HCEC 1CT (cell line): ENCODE measurements around the gene CEACAM16.

Experiments
- DNase-seq: peaks from one replicate; pipeline ENCODE4 v3.0.0-alpha.2; 2017

The CEACAM16 gene

GRCh38 chr19:44728178-44728577, 29.2 kb downstream of the CEACAM16 start:
- no peak for DNase-seq

GRCh38 chr19:44729516-44730033, 30.6 kb downstream of the CEACAM16 start:
- DNase-seq, result no peak

DNA sequence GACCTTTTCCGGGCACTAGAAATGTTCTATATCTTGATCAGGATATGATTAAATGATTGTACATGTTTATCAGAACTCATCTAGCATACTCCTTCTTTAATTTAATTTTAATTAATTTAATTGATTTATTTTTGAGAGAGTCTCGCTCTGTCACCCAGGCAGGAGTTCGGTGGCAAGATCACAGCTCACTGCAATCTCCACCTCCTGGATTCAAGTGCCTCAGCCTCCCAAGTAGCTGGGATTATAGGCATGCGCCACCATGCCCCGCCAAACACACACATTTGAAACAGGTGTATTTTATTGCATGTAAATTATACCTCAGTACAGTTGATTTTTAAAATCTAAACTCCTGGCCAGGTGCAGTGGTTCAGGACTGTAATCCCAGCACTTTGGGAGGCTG, 32.1 kb downstream of the CEACAM16 start:
- DNase-seq, result no peak

DNA sequence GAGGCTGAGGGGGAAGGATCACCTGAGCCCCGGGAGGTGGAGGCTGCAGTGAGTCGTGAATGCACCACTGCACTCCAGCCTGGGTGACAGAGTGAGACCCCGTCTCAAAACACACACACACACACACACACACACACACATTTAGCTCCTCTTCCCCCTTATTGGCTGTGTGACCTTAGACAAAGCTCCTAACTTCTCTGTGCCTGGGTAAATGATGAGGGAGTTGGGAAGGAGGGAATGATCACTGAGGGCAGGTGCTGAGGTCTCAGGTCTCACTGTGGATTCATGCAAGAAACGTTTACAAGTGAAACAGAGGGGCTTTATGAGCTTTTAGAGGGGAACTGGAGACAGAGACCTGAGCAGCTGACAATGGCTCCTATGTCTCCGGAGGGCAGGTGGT, 32.7 kb downstream of the CEACAM16 start:
- no peak for DNase-seq

GRCh38 chr19:44732235-44733014, 33.5 kb downstream of the CEACAM16 start:
- no peak for DNase-seq

DNA sequence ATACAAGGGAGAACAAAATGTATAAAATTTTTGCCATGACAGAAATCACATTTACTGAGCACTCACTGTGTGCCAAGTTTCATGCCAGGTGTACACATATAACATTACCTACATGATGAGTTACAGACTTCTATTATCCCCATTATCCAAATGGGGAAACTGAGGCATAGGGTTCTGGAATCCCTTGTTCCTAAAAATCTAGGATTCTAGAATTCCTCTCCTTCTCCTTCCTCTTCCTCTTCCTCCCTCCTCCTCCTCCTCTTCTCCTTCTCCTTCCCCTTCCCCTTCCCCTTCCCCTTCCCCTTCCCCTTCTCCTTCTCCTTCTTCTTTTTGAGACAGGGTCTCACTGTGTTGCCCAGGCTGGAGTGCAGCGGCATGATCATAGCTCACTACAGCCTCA, 35.4 kb downstream of the CEACAM16 start:
- DNase-seq, result no peak

DNA sequence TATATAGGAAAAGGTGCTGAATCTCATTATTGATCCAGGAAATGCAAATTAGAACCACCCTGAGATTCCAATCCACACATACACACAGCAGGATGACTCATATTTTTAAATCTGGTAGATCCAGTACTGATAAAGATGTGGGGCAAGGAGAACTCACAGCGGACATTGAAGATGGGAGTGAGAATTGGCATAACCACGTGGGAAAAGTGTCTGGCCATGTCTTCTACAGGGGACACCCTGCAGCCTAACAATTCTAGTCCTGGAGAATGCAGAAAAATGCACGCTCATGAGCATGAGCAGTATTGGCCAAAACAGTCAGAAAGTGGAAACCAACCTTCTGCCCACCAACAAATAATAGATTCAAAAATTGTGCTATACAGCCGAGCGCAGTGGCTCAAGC, 36.1 kb downstream of the CEACAM16 start:
- DNase-seq, result no peak

DNA sequence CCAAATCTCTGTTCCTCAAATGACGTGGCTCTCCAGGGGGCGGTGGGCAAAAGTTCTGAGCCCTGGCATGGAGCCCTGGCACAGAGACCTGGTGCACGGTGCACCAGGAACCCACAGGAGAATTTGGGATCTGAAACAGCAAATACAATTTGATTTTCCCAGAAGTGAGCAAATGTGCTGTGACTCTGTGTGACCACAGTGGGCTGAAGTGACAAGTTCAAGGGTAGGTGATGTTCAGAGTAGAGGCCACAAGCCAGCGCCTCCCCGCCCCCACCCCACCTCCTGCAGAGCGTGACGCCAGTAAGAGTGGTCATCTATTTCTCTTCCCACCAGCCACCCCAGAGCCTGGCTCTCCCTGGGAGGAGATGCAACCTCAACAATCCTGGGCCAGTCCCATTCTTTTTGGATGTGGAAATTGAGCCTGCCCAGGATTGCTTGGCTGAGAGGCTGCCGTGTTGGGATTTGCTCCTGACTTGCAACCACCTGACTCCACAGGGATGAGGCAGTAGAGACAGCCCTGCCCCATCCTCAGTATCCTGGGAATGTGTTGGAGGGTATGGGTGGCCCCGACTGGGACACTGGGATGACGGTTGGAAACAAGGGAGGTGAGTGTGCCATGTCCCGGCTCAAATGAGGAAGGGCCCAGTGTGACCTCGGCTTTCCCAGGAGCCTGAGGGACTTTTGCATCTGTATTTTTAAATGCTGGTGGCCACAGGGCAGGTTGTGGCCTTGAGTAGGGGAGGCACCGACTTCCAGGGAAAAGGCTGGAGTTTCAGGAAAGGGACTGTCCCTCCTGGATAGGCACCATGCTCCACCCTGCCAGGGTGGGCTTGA, 38.5 kb downstream of the CEACAM16 start:
- no peak for DNase-seq

DNA sequence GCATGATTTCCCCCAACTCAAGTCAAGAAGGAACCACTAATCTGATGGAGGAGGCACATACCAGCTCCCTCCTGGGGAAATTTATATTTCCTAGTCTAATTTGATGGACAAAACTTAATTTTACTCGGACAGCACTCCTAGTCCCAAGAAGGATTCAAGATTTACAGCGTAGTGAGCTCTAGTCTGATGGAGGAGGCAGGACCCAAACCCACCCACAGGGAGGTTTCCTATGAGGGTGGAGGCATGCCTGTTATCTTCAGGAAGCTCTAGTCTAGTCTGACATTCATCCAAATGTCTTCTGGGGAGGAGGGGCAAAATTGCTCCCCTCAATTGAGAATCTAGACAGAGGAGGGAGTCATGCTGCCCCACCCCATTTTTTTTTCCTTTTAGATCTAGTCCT, 39.2 kb downstream of the CEACAM16 start:
- no peak for DNase-seq

DNA sequence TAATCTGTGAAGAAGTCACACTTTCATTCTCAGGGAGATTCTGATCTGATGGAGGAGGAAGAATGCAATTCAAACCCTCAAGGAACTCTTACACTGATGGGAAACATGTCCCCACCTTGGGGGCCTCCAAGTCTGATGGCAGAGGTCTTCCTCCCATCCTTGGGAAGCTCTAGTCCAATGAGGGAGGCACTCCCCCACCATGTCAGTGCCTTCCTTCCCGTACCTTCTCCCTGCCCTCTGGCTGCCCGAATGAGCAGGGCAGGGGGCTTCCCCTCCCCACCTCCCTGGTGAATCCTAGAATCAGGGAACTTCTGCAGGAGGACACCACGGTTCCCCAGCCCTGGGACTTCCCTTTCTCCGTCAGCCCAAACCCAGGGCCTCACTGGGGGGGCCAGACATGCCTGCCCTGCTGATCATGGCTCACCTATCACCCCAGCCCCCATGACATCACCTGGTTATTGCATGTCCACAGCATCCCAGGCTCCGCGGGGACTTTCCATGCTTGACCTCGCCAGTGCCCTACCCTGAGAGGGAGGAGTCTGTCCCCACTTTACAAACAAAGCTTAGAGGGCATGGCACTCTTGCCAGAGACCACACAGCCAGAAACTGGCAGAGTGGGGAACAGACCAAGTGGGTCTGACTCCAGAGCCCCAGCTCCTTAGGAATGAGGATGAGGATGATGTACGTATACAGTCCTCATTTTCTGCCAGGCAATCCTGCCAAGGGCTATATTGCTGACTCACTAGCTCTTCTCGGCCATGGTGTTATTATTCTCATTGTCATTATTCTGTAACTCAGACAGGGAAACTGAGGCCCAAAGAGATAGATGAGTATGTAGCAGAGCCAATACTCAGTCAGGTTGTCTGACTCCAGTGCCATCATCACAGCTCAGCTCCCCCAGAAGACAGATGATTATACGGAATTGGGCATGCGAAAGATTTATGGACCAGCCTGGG, 39.9 kb downstream of the CEACAM16 start:
- DNase-seq, result no peak

DNA sequence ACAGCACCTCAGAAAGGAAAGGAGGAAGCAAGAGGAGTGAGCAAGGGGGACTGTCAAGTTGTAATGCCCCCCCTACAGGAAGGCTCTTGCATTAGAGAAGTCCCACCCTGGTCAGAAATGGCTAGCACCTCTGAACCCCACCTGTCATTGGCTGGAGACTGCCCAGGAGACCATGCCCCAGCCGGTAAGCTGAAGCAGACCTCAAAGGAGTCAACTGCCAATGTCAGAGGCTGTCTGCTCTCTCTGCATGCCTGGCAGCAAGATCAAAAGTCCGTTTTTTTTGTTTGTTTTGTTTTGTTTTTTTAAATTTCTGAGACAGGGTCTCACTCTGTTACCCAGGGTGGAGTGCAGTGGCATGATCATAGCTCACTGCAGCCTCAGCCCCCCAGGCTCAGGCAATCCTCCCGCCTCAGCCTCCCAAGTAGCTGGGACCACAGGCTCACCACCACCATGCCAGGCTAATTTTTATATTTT, 41.4 kb downstream of the CEACAM16 start:
- DNase-seq, result no peak

- no peak for DNase-seq
These were observed 42.3 kb downstream of the CEACAM16 start for GRCh38 chr19:44741258-44741731.

DNA sequence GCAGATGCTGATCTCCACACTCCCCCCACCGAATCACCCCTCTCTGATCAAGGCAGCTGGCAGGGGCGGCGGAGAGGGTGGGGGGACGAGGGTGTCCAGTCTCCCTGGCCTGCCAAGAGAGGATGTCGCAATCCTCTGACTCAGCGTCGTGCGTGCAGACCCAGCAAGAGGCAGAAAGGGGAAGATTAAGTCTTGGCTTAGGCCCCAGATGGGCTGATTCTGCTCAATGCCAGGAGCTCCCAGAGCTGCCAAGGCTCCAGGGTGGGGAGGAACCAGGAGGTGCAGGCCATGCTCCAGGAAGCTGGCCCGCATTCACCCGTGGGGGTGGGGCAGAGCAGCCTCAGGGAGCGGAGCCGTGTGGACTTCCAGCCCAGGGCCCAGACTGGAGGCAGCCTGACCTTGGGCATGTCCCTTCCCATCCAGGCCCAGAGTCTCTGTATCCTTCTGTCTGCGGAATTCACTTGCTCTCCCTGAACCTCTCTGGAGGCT, 42.9 kb downstream of the CEACAM16 start:
- DNase-seq, result peak; percentile 99

GRCh38 chr19:44742330-44743061, 43.5 kb downstream of the CEACAM16 start:
- peak; percentile 65 for DNase-seq

DNA sequence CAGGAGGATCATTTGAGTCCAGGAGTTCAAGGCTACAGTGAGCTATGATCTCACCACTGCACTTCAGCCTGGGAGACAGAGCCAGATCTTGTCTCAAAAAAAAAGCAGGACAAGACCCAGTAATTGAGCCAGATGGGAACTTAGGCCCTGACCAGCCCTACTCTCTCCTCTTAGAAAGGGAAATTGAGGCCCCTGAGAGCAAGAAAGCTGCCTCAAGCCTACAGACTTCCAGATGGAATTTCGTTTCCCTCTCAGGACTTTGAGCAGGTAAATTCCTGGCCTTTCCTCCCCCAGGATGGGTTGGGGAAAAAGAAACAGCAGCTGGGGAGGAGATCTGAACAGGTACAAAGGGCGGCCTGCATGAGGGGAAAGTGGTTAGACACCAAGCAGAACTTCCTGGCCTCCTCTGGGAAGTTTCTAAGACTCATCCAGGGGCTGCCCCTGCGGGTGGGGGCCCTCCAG, 46.0 kb downstream of the CEACAM16 start:
- no peak for DNase-seq

GRCh38 chr19:44745341-44745831, 46.4 kb downstream of the CEACAM16 start:
- DNase-seq, result peak; percentile 77

- DNase-seq, result no peak
These were observed 47.1 kb downstream of the CEACAM16 start for GRCh38 chr19:44745887-44746600.

- no peak for DNase-seq
These were observed 47.6 kb downstream of the CEACAM16 start for GRCh38 chr19:44746616-44746945.

GRCh38 chr19:44746946-44747738, 48.2 kb downstream of the CEACAM16 start:
- peak; percentile 97 for DNase-seq
